Esophagus muscularis mucosa (tissue), 4 donors: ENCODE measurements around the gene RABAC1. TPM values are rescaled to one million over a fixed set of nuclear protein-coding genes. Genes with fewer than 3 reads are reported as not detected.
A peak's percentile ranks its signal among the peaks of the same experiment; 100 is the strongest.

Experiments
- DNase-seq: peaks from one replicate; pipeline ENCODE4 v3.0.0-alpha.2; 2017; ENCODE audit errors: extremely low spot score
- H3K27ac ChIP-seq, 4 donors: fragments of 200-600 bp; sonication (generic); replicated peaks in 1 of 4; 1 replicate in 3 of 4; 2 replicates in 1 of 4; pipeline ENCODE4 v1.5.1; 2016 to 2019; ENCODE audit warnings: mild to moderate bottlenecking in 1 of 4
- H3K27me3 ChIP-seq, 4 donors: fragments of 200-600 bp; sonication (generic); one replicate each; pipeline versions ENCODE4 v1.5.1 to v1.6.0; 2016 to 2019
- H3K36me3 ChIP-seq, 4 donors: fragments of 200-600 bp; sonication (generic); one replicate each; pipeline ENCODE4 v1.5.1; 2016 to 2019
- H3K4me1 ChIP-seq, 4 donors: fragments of 200-600 bp; sonication (generic); one replicate each; pipeline ENCODE4 v1.5.1; 2016 to 2019
- H3K4me3 ChIP-seq, 4 donors: fragments of 200-600 bp; sonication (generic); 1 replicate in 2 of 4; 2 replicates in 2 of 4; pipeline ENCODE4 v1.5.1; 2016 to 2019; ENCODE audit warnings: mild to moderate bottlenecking in 4 of 4, moderate library complexity in 1 of 4
- H3K9me3 ChIP-seq, 4 donors: fragments of 200-600 bp; sonication (generic); 1 replicate in 3 of 4; 2 replicates in 1 of 4; pipeline ENCODE4 v1.5.1; 2016 to 2019
- EP300 ChIP-seq: sonication (generic); formaldehyde crosslinking; IDR thresholded peaks from one replicate; pipeline ENCODE4 v1.6.1; 2017; ENCODE audit warnings: antibody characterized with exemption
- POLR2A ChIP-seq: fragments of 450-650 bp; IDR thresholded peaks from one replicate; pipeline ENCODE4 v1.6.1; 2017; ENCODE audit warnings: antibody characterized with exemption, moderate library complexity, mild to moderate bottlenecking, low read depth
- POLR2AphosphoS5 ChIP-seq, 2 donors: sonication (generic); formaldehyde crosslinking; IDR thresholded peaks; one replicate each; pipeline ENCODE4 v1.6.1; 2017; ENCODE audit warnings: antibody characterized with exemption in 2 of 2
- WGBS: methylation state at CpG from one replicate; pipeline ENCODE4 v1.1.5; 2018; 5-methylcytosine and 5-hydroxymethylcytosine counted together
- intact Hi-C: fragments of 100-400 bp; cut with DNase I; formaldehyde crosslinking; loops from one replicate; pipeline ENCODE4 v1.15.1; 2023
- total RNA-seq, 4 donors: library from RNA; depleted of rRNA; stranded (reverse); fragments of >200 nt; gene quantifications; one replicate each; pipeline versions ENCODE4 v1.1.0 to v1.2.1, GENCODE V29; 2016
- TF ChIP-seq, protein P1 (sequence below), 3 experiments: fragments of 200-600 bp in 2 of 3; fragments of 450-650 bp in 1 of 3; sonication (generic) in 2 of 3; IDR thresholded peaks; one replicate each; pipeline ENCODE4 v1.5.1; 2017 to 2019; ENCODE audit warnings: antibody characterized with exemption in 3 of 3, mild to moderate bottlenecking in 2 of 3, moderate library complexity in 1 of 3

The RABAC1 gene
- total RNA-seq, 4 donors from 2014 or later = 142 to 250 (median 201) TPM

DNA sequence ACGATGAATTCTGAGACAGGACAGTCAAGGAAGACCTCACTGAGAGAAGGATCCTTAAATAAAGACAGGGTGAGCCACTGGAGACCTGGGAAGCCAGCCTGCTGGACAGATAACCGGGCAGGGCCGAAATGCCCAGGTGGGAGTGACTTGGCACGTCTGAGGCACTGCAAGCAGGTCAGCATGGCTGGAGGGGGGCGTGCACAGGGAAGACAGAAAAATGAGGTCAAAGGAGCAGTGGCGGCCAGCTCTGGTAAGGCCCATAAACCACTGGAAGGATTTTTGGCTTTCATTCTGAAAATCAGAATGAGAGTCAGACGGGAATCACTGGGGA is 40.7 kb upstream of the RABAC1 start:
- WGBS = 84% methylated on average over 7 of the region's 7 CpGs
- intact Hi-C loops = no loop called here
- TF ChIP-seq, protein P1, sequence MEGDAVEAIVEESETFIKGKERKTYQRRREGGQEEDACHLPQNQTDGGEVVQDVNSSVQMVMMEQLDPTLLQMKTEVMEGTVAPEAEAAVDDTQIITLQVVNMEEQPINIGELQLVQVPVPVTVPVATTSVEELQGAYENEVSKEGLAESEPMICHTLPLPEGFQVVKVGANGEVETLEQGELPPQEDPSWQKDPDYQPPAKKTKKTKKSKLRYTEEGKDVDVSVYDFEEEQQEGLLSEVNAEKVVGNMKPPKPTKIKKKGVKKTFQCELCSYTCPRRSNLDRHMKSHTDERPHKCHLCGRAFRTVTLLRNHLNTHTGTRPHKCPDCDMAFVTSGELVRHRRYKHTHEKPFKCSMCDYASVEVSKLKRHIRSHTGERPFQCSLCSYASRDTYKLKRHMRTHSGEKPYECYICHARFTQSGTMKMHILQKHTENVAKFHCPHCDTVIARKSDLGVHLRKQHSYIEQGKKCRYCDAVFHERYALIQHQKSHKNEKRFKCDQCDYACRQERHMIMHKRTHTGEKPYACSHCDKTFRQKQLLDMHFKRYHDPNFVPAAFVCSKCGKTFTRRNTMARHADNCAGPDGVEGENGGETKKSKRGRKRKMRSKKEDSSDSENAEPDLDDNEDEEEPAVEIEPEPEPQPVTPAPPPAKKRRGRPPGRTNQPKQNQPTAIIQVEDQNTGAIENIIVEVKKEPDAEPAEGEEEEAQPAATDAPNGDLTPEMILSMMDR (IDR thresholded peaks at IDR 0.05) = no peak
- TF ChIP-seq POLR2AphosphoS5 (IDR thresholded peaks at IDR 0.05) (no peak), POLR2A (no peak), EP300 (no peak)
- Histone ChIP-seq H3K4me3 (no peak overlapping the region), H3K4me1 (peaks cover 10 to 25% (median 21%) of the 10 kb centered on the region in 4 donors), H3K27me3 (peaks cover 0 to 92% (median 30%) of the 10 kb centered on the region in 4 donors), H3K27ac (no peak overlapping the region), H3K36me3 (peaks cover 0 to 14% (median 0%) of the 10 kb centered on the region in 4 donors), H3K9me3 (no peaks in the 10 kb centered on the region)
- DNase-seq = no peak

DNA sequence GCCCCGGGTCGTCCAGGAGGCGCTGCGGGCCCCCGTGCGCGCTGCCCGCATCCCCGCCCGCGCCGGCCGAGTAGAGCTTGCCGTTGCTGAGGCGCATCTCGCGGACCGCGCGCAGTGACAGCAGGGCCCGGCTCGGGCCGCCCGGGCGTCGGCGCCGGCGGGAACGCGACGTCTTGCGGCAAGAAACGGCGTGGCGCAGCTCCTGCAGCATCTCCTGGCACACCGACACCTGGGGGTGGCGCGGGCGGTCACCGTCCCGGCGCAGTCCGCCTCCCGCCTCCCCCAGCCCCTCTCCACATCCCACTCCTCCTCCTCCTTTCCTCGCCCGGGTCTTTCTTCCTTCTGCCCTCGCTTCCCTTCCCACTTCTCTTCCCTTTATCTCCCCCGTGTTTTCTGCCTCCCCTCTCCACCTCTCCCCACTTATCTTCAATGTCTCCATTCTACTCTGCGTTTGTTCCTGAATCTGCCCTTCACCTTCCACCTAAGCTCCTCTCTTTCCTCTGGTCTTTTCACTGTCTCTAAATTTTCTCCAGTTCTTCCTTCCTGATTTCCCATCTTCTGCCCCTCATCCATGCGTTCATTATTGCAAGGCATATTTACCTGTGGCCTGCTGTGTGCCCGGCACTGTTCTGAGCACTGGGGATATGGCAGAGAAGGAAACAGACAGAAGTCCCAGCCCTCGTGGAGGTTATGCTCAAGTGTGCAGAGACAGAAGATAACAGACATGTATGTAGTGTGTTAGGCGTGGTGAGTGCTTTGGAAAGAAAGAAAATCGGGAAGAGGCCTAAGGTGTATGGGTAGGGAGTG is 40.2 kb upstream of the RABAC1 start:
- TF ChIP-seq, protein P1 (IDR thresholded peaks at IDR 0.05) = no peak
- TF ChIP-seq POLR2AphosphoS5 (IDR thresholded peaks at IDR 0.05) (no peak), POLR2A (no peak), EP300 (no peak)
- Histone ChIP-seq H3K9me3 (no peaks in the 10 kb centered on the region), H3K27me3 (peaks cover 0 to 97% (median 35%) of the 10 kb centered on the region in 4 donors), H3K27ac (no peak overlapping the region), H3K4me3 (peak overlapping the region in 2 of 4 donors; percentile 25 to 46), H3K4me1 (peaks cover 13 to 30% (median 24%) of the 10 kb centered on the region in 4 donors), H3K36me3 (peaks cover 0 to 10% (median 0%) of the 10 kb centered on the region in 4 donors)
- intact Hi-C loops = no loop called here
- DNase-seq = no peak
- 33% methylated on average over 19 of the region's 55 CpGs for WGBS

DNA sequence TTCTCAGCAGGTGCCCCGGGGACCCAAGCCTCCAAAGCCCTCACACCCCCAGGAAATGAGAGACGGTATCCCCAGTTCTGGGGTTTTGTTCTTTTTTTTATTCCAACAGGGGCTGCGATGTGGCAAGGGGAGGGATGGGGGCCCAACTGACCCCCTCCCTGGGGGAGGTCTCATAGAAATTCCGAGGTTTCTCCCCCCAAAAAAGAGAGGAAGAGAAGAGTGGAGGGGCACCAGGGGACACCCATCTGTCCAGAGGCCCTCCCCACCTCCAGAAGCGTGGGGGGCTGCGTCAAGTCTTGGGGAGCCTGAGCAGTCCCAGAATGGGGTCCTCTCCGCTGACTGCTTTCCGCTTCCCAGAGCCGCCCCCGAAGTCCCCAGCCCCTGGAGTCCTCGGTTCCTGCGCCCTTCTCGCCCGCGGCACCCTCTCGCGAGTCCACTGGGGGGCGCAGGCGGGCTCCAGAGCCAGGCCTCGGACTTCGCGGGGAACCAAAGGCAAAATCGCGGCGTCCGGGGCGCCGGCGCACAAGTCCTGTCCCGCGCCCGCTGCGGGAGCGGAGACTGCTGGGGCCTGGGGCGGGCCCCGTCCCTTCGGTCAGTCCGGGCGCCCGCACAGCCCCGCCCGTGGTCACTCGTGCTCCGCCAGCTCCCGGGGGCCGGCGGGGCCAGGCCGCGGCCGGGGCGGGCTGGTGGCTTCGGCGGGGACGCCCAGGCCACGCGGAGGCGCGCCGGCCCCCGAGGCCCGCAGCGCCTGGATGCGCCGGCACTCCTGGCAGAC is 39.3 kb upstream of the RABAC1 start:
- H3K4me3 ChIP-seq = peak overlapping the region in 3 of 4 donors; percentile 25 to 46 (median 29)
- peaks cover 0 to 10% (median 0%) of the 10 kb centered on the region in 4 donors for H3K36me3 ChIP-seq
- intact Hi-C loops = no loop called here
- DNase-seq = no peak
- H3K27ac ChIP-seq = no peak overlapping the region
- peaks cover 20 to 38% (median 32%) of the 10 kb centered on the region in 4 donors for H3K4me1 ChIP-seq
- H3K9me3 ChIP-seq = no peaks in the 10 kb centered on the region
- H3K27me3 ChIP-seq = peaks cover 0 to 99% (median 43%) of the 10 kb centered on the region in 4 donors
- 5% methylated on average over 28 of the region's 64 CpGs for WGBS
- TF ChIP-seq POLR2A = no peak
- TF ChIP-seq, protein P1 (IDR thresholded peaks at IDR 0.05) = peak; percentile 47 to 72 (median 51)
- TF ChIP-seq EP300 = no peak
- TF ChIP-seq POLR2AphosphoS5 (IDR thresholded peaks at IDR 0.05) = no peak

DNA sequence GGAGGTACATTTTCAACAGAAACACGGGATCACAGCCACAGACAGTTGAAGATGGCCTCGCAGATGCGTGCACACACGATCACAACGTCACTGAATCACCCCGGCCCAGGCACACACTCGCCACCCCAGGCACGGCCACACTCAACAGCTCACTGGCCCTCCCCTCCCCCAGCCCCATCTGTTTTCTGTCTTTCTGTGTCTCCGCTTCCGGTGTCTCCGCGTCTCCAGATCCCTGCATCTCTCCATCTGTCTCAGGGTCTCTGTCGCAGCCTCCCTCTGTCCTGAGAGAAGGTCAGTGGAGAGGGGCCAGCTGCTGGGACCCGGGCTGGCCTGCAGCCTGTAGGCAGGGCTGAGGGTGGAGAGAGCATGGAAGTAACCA is 38.7 kb upstream of the RABAC1 start:
- TF ChIP-seq POLR2AphosphoS5 (IDR thresholded peaks at IDR 0.05) (no peak), EP300 (no peak), POLR2A (no peak)
- TF ChIP-seq, protein P1 (IDR thresholded peaks at IDR 0.05) = no peak
- peaks cover 0 to 99% (median 45%) of the 10 kb centered on the region in 4 donors for H3K27me3 ChIP-seq
- 7% methylated on average over 10 of the region's 14 CpGs for WGBS
- H3K9me3 ChIP-seq = no peaks in the 10 kb centered on the region
- H3K4me3 ChIP-seq = no peak overlapping the region
- H3K27ac ChIP-seq = no peak overlapping the region
- H3K4me1 ChIP-seq = peaks cover 20 to 44% (median 35%) of the 10 kb centered on the region in 4 donors
- no peak for DNase-seq
- peaks cover 0 to 4% (median 0%) of the 10 kb centered on the region in 4 donors for H3K36me3 ChIP-seq
- intact Hi-C loops = no loop called here
